ENCODE results near the gene ZNF74.

Gene ZNF74

DNA sequence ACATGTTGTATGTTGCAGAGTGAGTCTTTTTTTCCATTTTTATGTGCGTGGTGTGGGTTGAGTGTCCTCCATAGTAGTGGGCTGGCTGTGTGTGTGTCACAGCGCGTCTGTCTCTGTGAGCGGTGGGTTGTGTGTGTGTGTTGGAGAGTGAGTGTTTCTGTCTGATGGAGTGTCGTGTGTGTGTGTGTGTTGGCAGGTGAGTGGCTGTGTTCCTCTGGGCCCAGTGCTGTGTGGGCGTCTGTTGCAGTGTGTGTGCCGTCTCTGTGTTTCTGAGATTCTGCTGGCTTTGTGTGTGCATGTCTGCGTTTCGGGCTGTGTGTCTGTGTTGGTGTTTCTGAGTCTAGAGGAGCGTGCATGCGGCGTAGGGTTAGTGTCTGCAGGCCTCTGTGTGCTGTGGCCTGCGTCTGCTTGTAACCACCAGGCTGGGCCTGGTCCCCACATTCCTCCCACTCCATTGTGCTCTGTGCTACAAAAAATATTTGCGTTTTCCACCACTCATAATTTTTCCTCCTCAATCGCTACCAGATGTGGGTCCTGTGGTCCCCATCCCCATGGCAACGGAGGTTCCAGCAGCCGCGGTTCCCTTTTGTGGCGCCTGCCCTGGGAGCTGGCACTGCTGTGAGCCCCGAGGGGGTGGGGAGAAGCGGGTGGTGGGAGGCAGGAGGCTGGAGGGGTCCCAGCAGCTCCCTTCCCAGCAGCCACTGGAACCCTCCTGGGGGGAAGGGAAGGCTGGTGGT, 28.5 kb downstream of the ZNF74 start:
- DNase-seq: no peak

DNA sequence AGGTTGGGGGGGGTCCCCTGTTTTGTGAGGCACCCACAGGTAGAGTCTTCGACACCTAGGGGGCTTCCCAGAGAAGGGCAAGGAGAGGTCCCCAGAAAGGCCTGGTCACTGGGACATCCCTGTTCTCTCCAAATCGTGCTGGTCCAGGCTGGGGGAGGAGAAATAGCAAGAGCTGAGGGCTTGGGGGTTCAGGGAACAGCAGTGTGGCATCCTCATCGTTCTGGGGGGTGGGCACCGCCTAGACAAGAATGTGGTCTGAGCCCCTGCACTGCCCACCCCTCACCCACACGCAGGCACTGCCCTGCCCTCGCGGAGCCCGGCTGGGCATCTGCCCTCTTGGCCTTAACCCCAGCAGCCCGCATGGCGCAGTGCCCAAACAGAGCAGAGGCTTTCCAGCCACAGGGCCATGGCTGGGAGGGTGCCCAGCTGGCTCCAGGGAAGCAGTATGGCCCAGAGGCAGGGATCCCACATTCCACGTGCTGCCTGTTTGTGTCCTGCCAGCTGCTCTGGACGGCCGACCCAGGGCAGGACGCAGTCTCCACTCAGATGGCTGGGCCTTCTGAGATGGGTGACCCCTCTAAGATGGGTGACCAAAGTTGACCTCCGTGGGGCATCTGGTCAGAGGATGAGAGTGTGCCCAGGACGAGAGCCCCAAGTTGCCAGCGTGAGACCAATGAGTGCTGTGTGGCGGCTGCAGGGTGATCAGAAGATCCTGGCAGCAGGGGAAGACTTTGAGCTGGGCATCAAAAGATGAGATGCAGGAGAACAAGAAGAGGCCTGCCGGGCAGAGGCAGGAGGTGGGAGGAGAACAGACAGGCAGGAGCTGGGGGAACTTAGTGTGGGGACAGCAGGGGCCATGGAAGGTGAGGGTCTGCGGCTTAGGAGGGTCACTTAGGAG, 29.3 kb downstream of the ZNF74 start:
- no peak for DNase-seq

DNA sequence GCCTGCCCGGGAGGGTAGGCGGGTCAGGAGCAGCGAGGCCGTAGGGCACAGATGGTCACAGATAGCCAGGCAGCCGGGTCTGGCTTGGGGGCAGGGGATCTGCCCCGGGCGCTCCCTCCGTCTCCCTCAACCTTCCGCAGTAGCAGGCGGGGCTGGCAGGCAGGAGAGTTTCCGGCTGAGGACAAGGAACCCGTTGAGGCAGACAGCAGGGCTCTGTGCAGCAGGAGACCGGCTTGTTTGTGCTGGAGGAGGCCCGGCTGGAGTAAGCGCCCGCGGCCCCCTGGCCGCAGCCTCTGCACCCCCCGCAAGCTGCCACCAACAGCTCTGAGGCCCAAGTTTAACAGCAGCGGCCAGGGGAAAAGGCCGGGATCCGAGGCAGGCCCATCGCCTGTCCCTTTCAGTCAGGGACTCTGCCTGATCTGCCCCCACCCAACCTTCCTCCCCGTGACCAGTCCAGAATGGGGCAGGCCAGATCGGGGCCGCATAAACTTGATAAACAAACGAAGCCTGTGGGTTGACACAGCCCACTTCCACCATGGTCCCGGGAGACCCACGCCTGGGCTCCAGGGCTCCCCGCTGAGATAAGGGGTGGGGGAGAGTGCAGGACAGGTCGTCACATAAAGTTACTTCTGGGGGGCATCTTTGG, 30.1 kb downstream of the ZNF74 start:
- DNase-seq: no peak

DNA sequence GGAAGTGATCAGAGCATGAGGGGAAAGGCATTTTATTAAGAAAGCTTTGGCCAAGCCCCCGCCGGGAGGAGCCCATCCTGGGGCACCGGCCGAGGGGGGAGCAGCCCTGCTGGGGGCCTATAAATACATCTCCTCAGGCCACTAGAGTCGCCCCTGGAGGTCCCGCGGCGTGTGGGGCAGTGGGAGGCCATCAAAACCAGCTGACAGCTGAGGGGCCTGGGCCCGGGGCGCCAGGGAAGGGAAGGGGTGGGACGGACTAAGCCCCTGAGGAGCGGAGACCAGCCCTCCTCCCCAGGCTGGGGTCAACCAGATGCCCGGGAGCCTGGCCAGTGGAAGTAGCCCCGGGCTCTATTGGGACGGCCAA, 30.6 kb downstream of the ZNF74 start:
- no peak for DNase-seq

DNA sequence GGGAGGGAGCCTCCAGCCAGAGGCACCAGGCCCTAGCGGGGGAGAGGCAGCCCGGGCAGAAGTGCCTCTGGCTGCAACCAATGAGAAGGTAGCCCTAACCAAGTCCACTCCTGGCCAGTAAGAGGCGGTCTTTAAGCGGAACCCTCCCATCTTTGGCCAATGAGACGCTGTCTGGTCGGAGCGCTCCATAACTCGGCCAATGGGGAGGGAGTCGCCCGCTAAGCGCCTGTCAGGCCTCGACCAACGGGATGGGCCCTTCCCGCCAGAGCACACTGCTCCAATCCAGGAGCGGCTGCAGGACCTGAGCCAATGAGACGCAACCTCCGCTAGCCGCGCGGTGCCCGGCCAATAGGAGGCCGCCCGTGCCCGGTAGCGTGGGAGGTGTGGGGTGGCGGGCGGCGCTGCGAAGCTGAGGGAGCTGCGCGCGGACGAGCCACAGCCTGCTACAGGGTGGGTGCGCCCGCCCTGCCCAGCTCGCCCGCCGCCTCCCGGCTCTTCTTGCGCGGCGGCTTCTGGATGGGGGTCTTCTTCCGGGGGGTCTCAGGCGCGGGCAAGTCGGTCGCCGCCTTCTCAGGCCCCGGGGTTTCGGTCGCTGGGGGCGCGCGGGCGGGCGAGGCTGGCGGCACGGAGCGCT, 31.1 kb downstream of the ZNF74 start:
- DNase-seq: no peak

DNA sequence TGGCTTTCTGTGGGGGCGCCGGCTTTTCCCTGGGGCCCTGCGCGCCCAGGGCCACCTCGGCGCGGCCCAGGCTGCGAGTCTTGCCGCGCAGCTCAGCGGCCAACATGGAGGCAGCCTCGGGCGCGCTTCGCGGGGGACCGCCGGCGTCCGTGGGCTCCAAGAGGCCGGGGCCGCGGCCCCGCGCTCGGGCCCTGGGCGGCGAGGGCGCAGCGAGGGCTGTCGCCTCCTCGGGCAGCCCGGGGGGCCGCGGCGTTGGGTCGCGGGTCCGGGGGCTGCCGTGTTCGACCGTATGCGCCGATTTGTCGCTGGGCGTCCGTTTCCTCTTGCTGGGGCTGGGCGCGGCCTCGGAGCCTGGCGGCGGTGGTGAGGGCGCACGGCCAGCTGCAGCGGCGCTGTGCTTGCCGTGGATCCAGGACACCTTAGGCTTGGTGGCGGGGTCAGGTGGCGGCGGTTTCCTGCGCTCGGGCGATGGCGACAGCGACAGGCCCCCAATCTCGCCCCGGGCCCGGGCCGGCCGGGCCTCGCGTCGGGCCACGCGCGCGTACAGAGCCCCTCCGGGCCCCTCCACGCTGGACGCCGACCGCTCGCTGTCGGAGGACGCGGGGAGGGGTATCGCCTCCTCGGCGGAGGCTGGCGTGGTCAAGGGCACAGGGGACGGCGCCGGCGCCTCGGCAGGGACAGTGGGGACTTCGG, 31.8 kb downstream of the ZNF74 start:
- DNase-seq: no peak

DNA sequence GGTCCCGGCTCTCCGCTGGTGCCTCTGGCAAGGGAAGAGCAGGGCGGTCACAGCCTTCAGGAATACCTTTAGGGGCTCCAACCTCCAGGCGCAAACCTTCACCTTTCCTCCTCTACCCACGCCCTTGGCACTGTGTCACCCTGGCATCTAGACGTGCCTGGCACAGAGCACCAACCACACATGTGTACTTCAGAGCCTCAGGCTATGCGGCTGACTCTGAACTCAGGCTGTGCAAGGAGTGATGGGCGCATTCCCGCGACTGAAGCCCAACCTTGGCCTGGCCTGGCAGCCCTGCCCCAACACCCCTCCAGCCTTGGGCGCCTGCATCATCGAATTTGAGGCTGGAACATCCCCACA, 32.3 kb downstream of the ZNF74 start:
- no peak for DNase-seq

DNA sequence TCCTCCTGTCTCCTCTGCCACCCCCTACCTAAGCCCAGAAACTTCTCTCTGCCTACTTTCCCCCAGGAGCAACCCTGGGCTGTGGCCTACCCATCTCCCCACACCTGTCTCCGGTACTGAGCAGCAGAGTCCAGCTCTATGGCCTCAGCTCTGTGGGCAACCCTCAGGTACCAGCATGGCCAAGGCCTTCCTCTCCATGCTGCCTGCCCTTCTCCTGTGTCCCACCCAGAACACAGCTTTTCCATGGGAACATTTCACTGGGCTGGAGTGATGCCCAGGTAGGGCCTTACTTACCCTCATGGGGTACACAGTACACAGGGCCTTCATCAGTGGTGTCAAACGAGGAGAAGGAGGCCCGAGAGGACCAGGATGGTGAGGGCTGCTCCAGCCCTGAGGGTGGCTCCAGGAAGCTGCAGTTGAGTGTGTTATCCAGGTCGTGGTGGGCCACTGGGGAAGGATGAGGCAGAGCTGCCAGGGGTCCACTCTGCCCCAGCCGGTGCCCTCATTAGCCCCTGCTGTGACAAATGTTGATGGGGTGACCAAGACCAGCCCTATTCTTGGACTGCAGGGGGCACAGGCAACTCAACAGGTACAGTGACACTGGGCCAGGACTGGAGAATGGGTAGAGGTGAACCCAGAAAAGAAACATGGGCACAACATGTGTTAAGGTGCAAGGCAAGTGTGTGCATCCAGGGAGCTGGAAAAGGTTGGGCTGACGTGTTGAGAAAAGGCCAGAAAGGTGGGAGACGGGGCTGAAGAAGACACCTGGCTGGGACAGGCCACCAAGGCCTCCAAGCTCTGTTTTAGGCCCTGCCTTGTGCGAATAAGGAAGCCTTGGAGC, 33.4 kb downstream of the ZNF74 start:
- DNase-seq: no peak

DNA sequence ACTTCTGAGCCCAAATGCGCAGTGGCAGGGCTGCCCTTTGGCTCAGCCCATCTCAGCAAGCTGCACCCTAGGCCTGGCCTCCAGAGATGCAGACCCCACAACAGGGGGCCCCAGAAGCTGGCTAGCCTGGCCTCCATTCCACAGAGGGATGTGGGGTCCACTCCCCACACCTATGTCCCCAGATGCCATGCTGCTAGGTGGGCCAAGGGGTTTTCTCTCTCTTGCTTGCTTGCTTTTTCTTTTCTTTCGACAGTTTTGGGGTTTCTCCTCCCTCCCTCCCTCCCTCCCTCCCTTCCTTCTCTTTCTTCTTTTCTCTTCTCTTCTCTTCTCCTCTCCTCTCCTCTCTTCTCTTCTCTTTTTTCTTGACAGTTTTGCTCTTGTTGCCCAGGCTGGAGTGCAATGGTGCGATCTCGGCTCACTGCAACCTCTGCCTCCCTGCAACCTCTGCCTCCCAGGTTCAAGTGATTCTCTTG, 34.0 kb downstream of the ZNF74 start:
- no peak for DNase-seq

DNA sequence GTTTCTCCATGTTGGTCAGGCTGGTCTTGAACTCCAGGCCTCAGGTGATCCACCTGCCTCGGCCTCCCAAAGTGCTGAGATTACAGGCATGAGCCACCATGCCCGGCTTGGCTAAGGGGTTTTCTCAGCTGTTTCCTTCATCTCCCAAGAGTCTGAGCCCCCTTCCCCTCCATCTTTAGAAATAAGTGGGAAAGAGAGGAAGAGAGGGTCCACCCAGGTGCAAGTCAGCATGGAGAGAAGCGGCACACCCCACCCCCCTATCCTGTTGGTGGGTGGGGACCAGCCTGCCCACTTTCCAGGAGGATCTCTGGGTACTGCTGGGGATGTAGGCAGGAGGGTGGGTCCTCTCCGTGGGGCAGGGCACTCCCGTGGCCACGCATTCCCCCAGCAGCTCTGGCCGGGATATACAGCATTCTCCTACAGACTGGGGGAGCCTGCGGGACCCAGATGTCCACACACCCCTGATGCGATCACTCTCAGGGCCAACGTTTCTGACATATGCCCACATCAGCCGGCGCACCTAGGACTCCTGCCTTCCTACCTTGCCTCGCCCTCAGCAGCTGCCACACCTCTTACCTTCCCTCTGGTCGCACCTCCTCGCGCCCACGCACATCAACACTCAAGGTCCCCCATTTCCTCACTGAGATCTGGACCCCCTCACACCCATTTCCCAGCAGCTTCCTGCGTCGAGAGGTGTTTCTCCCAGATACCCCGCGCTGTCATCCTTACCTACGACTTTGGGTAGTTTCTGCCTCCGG, 34.7 kb downstream of the ZNF74 start:
- no peak for DNase-seq

DNA sequence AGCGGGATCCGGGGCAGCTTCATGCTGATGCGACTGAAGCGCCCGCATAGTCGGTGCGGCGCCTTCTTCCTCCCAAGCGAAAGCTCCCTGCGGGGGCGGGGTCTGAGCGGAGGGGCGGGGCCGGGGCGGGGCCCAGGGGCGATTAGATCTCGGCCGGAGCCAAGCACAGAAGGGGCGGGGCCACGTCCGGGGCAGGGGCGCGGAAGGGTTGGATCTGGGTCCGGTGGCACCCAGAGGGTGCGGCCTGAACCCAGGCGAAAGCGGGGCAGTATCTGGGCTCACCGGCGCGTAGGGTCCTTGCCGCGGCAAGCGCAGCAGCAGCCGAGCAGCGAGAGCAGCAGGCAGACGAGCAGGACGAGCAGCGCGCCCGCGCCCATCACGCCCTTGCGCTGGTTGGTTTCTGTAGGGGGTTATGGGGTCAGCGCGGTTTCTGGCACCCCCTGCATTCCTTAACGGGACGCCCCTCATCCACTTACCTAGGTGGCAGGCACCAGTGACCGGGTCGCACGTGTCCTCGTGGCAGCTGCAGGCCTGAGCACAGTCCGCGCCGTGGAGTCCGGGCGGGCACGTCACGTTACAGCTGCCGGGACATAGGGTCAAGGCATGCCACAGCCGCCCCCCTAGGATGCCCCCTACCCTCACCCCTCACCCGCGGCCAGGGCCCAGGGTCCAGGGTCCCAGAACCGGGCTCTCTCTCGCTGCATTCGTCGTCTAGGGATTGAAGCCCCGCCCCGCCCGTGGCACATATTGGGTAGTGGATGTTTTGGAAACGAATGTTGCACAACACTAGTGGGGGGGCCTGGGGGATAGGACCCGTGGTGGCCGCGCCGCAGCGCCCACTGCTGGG, 35.5 kb downstream of the ZNF74 start:
- peak; percentile 60 to 81 for DNase-seq

DNA sequence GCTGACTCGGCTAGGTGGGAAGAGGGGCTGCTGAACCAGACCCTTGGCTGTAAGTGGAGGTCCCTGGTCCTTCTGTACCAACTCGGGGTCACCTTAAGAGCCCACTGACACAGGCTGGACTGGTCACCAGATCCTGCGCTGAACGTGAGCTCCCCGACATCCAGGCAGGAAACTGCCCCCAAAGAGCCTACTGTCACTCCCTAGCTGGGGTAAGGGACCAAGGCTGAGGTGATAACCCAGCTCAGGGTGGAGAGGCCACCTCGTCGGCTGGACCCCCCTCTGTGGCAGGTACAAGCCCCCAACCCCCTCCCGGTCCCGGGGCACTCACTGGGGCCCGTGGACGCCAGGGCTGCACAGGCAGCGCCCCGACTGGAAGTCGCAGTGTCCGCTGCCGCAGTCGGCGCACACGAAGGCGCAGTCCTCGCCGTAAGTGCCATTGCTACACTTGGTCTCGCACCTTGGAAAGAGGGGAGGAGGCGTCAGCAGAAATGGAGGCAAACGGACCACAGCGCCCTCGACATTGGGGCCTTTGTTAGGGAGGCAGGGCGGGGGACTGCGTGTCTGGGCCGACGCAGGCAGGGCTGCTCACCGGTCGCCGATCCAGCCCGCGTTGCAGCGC, 36.3 kb downstream of the ZNF74 start:
- DNase-seq: no peak

DNA sequence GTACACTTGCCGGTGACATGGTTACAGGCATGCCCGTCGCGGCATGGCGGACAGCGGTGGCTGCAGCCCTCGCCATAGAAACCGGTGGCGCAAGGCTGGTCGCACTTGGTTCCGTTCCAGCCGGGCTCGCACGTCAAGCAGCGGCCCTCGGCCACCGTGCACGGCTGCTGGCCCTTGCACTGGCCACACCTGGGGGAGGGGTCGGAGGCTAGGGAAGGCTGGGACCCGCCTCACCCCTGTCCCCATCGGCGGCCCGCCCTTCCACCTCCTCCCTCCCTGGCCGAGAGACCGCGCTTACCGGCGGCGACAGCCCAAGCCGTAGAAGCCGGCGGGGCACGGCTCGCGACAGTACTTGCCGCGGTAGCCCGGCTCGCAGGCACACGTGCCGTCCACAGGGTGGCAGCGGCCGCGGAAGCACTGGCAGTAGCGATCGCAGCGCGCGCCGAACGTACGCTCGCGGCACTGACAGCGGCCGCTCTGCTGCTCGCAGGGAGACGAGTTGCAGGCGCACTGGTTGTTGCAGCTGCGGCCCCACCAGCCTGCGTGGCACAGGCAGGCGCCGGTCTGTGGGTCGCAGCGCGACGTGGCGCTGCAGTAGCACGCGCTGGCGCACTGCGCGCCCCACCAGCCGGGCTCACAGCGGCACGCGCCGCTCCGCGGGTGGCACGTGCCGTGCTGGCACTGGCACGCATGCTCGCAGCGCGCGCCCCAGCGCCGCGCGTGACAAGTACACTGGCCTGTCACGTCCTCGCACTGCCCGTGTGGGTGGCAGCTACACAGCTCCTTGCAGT, 37.0 kb downstream of the ZNF74 start:
- peak; percentile 11 to 42 for DNase-seq

DNA sequence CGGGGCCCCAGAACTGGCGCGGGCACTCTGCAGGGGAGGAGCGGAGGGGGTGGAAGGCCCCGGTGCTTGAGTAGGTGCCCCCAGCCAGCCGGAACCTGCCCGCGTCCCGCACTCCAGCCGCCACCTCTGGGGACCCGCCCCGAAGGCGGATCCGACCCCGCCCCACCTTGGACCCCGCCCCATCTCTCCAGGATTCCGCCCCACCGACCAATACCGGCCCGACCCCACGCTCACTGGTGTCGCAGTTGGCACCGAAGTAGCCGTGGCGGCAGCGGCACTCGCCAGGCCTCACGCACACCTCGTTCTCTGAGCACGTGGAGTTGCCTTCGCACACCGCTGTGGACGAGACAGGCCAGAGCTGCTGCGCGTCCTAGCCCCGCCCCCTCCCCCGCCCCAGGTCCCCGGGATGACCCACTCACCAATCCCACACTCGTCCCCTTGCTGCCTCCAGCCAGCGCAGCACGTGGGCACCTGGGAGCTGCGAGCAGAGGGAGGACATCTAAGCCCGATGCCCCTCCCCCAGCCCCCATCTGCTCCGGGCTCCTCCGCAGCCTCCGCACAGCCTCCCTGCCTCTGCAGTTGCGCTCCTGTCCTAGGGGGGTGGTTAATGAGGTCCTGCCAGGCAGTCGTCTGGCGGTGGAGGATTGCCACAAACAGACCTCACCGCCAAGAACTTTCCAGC, 37.7 kb downstream of the ZNF74 start:
- DNase-seq: no peak

DNA sequence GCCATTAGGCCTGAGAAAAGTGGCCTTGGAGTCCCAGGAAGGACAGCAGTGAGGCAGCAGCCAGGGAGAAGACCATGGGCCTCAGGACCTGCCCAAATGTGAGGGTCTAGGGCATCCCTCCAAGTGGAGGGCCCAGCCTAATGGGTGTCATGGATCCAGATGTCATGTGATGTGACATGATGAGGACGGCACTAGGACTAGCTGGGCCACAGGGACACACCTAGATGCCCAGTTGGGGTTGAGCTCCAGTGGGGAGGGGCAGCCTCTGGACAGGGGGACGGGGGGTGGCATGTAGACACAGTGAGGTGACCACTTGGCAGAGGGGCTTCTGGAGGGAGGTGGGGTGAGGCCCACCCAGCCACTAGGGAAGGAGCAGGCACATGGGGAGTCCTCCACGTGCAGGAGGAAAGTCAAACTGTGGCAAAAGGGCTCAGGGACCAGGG, 38.3 kb downstream of the ZNF74 start:
- DNase-seq: no peak

DNA sequence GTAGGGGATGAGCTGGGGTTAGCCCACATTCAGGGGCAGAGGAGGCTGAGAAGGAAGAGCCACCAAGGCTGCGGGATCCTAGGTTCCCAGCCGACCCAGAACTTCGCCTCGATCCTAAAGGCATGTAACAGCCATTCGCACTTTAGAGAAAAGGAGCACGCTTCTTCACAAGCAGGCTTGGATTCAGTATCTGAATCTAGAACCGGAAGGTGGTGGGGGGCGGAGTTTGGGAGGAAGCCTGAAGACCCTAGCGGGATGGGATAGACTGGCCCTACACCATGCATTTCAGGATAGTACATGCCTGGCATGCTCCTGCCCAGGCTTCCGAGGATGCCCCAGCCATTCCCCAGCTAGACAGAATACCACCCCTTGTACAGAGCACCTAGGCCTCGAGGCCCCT, 39.2 kb downstream of the ZNF74 start:
- DNase-seq: no peak

DNA sequence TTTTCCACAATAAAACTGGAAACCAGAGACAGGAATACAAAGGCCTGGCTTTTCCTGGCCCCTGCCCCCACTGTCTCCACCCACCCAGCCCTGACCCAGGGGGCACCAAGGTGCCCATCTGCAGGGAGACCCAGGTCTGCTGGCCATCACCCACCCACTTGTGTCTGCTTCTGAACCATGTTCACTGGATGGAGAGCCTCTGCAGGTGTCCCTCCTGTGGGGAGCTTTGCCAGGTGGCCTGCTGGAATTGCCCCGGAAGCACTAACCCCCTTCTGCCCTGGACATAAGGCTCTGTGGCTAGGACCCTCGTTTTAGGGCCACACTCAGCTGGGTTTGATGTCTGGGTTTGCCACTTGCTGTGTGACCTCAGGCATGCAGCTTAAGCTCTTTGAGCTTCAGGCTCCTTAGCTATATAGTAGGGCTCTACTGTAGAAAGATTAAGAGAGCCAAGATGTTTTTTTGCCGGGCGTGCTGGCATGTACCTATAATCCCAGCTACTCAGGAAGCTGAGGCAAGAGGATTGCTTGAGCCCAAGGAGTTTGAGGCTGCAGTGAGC, 39.8 kb downstream of the ZNF74 start:
- DNase-seq: no peak
